ENCODE measurements around the gene DCAF5.
"Not testable (repeated sequence)": the region's sequence is repeated elsewhere in the genome, so short reads cannot be mapped to it uniquely, and the experiment has no call there.

The DCAF5 gene

DNA sequence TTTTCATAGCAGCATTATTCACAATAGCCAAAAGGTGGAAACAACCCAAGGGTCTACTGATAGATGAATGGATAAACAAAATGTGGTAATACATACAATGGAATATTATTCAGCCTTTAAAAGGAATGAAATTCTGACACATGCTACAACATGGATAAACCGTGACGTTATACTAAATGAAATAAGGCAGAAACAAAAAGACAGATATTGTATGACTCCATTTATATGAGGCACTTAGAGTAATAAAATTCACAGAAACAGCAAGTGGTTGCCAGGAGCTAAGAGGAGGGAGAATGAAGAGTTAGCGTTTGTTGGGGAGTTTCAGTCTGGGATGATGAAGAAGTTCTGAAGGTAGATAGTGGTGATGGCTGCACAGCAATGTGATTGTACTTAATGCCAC is 76.6 kb downstream of the DCAF5 start:
- no peak overlapping the region for H3K27ac Mint-ChIP-seq
- no peak overlapping the region for H3K4me3 Mint-ChIP-seq

GRCh38 chr14:69073915-69074314 is 79.0 kb downstream of the DCAF5 start:
- no peak for ATAC-seq
- Mint-ChIP-seq H3K36me3 (peaks cover 56% of the 10 kb centered on the region), H3K9me3 (no peaks in the 10 kb centered on the region), H3K4me3 (no peak overlapping the region), H3K27me3 (no peaks in the 10 kb centered on the region), H3K4me1 (no peaks in the 10 kb centered on the region), H3K27ac (no peak overlapping the region)

More for the DNA sequence above, 76.6 kb downstream of the DCAF5 start:
- peaks cover 67% of the 10 kb centered on the region for H3K36me3 Mint-ChIP-seq
- no peak for ATAC-seq
- H3K27me3 Mint-ChIP-seq: no peaks in the 10 kb centered on the region
- H3K9me3 Mint-ChIP-seq: no peaks in the 10 kb centered on the region
- no peaks in the 10 kb centered on the region for H3K4me1 Mint-ChIP-seq

DNA sequence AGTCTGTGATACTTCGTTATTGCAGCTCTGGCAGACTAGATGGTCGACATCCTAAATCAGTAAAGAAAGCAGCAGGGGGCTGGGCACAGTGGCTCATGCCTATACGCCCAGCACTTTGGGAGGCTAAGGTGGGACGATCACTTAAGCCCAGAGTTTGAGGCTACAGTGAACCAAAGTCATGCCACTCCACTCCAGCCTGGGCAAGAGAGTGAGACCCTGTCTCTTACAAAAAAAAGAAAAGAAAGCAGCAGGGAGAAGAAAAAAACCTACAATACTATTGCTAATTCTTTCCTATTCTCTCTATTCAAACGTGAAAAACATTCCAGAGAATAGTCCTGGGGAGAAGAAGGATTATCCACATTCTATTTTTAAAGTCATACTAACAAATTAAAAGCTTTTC is 79.5 kb downstream of the DCAF5 start:
- Mint-ChIP-seq H3K36me3 (peaks cover 51% of the 10 kb centered on the region), H3K4me1 (no peaks in the 10 kb centered on the region), H3K27ac (no peak overlapping the region), H3K9me3 (no peaks in the 10 kb centered on the region), H3K27me3 (no peaks in the 10 kb centered on the region), H3K4me3 (no peak overlapping the region)
- no peak for ATAC-seq

- Mint-ChIP-seq H3K9me3 (no peaks in the 10 kb centered on the region), H3K36me3 (peaks cover 54% of the 10 kb centered on the region), H3K4me1 (no peaks in the 10 kb centered on the region), H3K27me3 (no peaks in the 10 kb centered on the region), H3K27ac (no peak overlapping the region), H3K4me3 (no peak overlapping the region)
- ATAC-seq: no peak
These were observed 80.3 kb downstream of the DCAF5 start for GRCh38 chr14:69072584-69072983.

DNA sequence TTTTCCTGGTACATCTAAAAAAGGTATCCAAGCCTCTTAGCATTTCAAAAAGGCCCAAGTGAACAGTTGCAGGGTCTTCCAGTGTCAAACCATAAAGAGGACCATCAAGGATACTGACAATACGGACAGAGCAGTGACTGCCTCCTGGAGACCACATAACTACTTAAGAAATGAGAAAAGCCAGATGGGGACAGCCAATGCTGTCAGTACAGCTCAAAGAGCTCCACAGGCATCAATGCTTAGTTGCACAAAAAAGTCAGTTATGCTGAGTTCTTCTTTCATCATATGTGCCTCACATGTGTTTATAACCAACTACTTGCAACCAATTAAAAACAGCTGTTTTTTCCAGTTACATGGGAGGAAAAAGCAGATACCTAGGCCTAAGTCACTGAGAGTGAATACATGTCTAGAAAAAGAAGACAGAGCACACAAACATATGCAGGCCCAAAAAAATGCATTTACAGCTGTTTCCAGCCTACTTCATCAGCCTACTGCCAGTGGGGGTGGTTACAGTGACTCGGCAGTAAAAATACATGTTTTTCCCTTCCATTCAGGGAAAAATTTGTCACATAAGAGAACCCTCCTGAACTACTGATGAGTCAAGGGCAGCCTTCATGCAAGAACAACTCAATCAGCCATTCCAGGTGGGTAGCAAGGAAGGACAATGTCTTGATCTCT is 84.0 kb downstream of the DCAF5 start:
- Mint-ChIP-seq H3K9me3 (no peaks in the 10 kb centered on the region), H3K36me3 (peaks cover 61% of the 10 kb centered on the region), H3K27ac (no peak overlapping the region), H3K27me3 (no peaks in the 10 kb centered on the region), H3K4me1 (peaks cover 10% of the 10 kb centered on the region), H3K4me3 (no peak overlapping the region)
- no peak for ATAC-seq

DNA sequence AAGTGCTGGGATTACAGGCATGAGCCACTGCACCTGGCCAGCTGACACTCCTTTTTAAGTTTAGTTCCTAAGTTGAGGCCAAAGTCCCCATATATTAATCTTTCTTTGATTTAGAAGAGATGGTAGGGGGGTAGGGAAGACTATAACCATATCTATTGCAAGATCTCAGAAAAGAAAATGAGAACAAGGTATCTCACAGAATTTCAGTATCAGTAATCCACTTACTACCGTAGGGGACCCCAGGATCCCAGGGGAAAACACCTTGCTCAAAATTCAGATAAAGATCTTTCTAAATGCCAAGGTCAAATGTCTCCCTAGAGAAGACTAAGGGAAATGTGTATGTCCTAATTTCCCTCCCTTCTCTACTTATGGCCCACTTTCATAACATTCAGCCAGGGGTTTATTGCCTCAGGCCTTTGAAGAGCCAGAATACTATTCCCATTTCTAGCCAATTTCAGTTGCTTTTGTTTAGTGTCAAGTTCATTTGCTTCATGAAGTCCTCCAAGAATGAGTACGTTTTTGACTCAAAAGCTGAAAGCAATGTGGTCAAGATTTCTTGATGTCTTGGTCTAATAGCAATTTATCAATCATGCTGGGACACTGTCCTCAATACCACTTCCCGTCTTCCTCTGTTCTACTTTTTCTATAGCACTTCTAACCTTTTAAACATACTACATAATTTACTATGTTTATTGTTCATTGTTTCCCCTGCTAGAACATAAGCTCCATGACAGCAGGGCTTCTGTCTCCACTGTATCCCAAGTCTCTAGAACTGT is 86.3 kb downstream of the DCAF5 start:
- Mint-ChIP-seq H3K9me3 (no peaks in the 10 kb centered on the region), H3K27ac (no peak overlapping the region), H3K4me3 (no peak overlapping the region), H3K27me3 (no peaks in the 10 kb centered on the region), H3K36me3 (peaks cover 56% of the 10 kb centered on the region), H3K4me1 (peaks cover 10% of the 10 kb centered on the region)
- peak; percentile 34 for ATAC-seq

DNA sequence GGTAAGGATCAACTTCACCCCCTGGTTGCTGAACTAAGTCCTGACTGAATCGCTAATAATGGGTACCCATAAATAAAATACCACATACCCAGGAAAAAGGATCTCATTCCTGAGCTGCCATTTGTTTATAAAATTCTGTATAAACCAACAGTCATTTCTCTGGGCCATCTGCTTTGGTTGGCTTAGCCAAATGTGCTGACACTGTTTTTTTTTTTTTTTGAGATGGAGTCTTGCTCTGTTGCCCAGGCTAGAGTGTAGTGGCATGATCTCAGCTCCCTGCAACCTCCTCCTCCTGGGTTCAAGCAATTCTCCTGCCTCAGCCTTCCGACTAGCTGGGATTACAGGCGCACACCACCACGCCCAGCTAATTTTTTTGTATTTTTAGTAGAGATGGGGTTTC is 87.0 kb downstream of the DCAF5 start:
- not testable (repeated sequence) for H3K27me3 Mint-ChIP-seq, H3K27ac Mint-ChIP-seq, ATAC-seq, H3K9me3 Mint-ChIP-seq, H3K4me3 Mint-ChIP-seq
- Mint-ChIP-seq H3K4me1 (peaks cover 10% of the 10 kb centered on the region), H3K36me3 (peaks cover 50% of the 10 kb centered on the region)

DNA sequence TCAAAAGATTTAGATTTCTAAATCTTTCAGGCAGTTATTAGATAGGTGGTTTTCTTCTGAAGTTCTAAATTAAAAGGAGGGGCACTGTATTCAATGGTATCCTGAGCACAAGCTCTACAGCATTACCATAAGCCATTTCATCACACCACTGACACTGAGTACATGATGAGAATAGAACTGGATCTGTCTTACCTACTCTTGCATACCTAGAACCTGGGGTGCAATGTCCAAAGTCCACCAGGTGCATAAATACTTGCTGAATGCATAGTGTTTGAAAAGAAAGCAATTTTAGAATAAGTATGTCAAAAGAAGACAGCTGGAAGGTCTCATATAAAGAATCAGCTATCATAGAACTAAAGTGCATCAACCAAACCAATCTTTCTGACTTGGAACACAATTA is 88.3 kb downstream of the DCAF5 start:
- H3K9me3 Mint-ChIP-seq: no peaks in the 10 kb centered on the region
- no peak overlapping the region for H3K27ac Mint-ChIP-seq
- peaks cover 10% of the 10 kb centered on the region for H3K4me1 Mint-ChIP-seq
- H3K4me3 Mint-ChIP-seq: no peak overlapping the region
- ATAC-seq: no peak
- H3K36me3 Mint-ChIP-seq: peaks cover 52% of the 10 kb centered on the region
- no peaks in the 10 kb centered on the region for H3K27me3 Mint-ChIP-seq

DNA sequence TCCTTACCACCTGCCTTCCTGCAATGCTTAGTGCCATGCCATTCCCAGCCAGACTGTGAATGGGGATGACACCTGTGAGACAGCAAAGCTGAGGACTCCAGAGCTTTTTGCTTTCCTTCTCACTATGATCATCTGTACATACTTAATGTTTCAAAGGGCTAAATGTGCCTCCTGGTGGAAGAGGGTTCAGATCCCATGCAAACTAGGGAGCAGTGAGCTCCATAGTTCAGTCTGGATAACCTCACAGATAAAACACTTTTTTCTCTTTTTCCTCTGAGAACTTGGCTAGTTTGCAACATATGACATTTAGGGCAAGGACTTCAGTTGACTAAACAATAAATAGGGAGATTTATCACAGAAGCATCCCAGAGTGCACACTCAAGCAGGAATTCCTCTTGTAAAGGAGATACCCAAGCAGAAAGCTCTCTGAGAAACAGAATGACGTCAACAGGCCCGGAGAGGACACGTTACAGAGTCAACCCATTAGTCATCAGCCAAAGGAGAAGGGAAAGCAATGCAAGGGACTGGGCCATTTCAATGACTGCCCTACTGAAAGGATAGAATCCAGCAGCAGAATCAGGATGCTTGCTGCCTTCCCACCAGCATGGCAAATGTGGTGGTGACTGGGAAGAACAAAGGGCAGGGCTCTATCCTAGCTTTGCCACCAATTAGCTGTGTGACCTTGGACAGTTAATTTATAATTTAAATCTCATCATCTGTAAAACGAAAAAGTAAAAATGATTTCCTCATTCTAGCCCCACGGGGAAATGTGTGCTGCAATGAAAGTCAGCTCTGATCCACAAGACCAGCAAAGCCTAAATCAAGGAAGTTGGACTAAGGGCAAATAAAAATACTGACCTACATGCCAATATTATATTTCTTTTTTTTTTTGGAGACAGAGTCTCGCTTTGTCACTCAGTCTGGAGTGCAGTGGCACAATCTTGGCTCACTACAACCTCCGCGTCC is 93.0 kb downstream of the DCAF5 start:
- H3K27ac Mint-ChIP-seq: no peak overlapping the region
- no peaks in the 10 kb centered on the region for H3K9me3 Mint-ChIP-seq
- H3K4me3 Mint-ChIP-seq: no peak overlapping the region
- no peaks in the 10 kb centered on the region for H3K4me1 Mint-ChIP-seq
- no peaks in the 10 kb centered on the region for H3K27me3 Mint-ChIP-seq
- H3K36me3 Mint-ChIP-seq: peaks cover 75% of the 10 kb centered on the region
- ATAC-seq: no peak

DNA sequence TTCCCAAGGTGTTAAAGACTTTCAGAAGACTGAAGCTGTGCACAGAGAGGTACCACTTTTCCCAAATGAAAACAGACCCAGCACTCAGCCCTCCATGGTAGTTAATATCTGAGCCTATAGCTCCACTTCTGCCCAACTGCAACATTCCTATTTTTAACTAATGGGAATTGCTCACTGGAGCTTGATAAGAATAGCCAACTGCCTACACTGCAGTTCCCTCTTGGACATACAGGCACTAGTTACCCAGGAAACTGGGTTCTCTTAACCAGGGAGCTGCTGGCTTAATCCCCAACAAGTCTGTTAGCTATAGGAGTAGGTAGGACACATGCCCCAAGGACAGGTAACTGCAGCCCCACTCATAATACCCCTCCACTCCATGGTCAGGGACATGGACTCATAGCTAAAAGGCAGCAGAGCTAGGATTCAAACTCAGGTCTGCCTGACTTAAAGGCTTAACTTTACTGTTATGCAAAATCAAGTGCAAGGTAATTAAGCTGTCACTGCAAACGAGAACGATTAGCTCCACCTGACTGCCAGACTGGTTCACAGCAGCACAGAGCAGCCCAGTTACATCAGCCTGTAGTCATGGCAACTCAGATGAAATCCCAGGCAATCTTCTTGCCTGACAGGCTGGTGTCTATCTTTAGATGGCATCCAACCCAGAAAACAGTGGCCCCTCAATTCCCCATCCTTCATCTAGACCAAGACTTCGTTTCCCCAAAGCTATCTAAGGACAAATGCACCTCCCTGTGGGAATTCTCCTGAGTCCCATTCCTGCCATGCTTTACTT is 96.7 kb downstream of the DCAF5 start:
- H3K4me3 Mint-ChIP-seq: no peak overlapping the region
- no peak overlapping the region for H3K27ac Mint-ChIP-seq
- H3K36me3 Mint-ChIP-seq: peaks cover 81% of the 10 kb centered on the region
- no peaks in the 10 kb centered on the region for H3K9me3 Mint-ChIP-seq
- no peaks in the 10 kb centered on the region for H3K27me3 Mint-ChIP-seq
- peaks cover 12% of the 10 kb centered on the region for H3K4me1 Mint-ChIP-seq
- no peak for ATAC-seq

- Mint-ChIP-seq H3K36me3 (peaks cover 80% of the 10 kb centered on the region), H3K4me1 (peaks cover 20% of the 10 kb centered on the region), H3K4me3 (no peak overlapping the region), H3K27me3 (no peaks in the 10 kb centered on the region), H3K9me3 (no peaks in the 10 kb centered on the region), H3K27ac (no peak overlapping the region)
- no peak for ATAC-seq
These were observed 97.8 kb downstream of the DCAF5 start for GRCh38 chr14:69055125-69055524.

DNA sequence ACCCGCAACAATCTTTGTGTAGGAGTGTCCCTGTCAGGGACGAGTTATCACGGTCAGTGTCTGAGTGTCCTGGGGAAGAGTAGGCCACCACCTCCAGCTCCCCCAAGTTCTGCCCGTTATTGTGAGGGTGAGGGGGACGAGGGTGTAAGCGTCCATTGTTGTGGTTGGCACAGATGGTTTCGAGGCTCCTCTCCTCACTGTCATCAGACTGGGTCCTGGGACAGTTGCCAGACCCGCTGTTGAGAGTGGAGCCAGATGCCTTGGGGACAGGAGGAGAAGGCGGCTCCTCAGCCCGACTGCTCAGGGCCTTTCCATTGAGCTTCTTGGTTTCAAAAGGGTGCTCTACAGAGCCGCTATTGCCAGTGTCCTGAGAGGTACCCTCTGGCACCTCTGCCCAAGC is 98.9 kb downstream of the DCAF5 start:
- H3K36me3 Mint-ChIP-seq: peaks cover 69% of the 10 kb centered on the region

GRCh38 chr14:69052181-69052601 is 100.7 kb downstream of the DCAF5 start:
- Mint-ChIP-seq H3K9me3 (no peaks in the 10 kb centered on the region), H3K36me3 (peaks cover 51% of the 10 kb centered on the region), H3K4me3 (no peak overlapping the region), H3K27me3 (no peaks in the 10 kb centered on the region), H3K27ac (no peak overlapping the region), H3K4me1 (peaks cover 20% of the 10 kb centered on the region)
- ATAC-seq: no peak

More for the DNA sequence above, 98.9 kb downstream of the DCAF5 start:
- H3K27ac Mint-ChIP-seq: no peak overlapping the region
- no peaks in the 10 kb centered on the region for H3K27me3 Mint-ChIP-seq
- H3K9me3 Mint-ChIP-seq: no peaks in the 10 kb centered on the region
- no peak overlapping the region for H3K4me3 Mint-ChIP-seq
- H3K4me1 Mint-ChIP-seq: peaks cover 20% of the 10 kb centered on the region
- no peak for ATAC-seq

DNA sequence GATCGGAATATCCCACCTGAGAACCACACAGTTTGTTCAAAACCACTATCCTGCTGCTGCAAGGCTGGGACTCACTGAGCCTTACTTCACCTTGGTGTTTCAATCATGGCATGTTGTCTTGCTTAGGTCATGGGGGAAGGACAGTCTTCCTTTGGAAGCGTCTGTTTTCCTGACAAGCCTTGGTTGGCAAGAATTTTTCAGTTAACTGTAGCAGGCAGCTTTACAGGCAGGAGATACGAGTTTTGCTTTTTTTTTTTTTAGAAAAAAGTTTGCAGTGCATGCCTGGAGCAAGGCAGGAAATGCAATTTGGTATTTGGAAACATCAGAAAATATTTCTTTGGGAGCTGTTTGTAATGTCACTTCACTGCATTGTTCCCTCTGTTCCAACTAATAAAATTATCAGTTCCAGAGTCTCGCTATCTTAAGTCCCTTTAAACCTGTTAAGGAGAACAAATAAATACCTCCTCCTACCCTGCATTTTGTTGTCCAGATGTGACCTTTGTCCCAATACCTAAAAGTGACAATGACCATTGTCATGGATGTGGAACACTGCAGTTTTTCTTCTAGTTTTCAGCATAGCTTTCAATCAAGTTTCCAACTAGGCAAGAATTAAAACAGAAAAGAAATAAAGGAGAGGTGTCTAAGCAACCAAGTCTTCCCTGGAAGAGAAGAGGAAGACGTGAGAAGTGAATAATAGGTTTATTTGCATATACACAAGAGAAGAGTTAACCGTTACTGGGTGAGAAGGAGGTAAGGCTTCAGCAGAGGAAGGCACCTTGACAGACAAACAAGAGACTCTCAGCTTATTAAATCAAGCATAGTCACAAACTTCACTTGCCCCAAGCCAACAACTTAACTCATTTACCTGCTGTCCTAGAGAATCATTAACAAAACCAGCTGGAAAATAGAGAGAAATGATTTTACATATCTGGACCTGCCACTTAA is 102.4 kb downstream of the DCAF5 start:
- no peak overlapping the region for H3K27ac Mint-ChIP-seq
- no peaks in the 10 kb centered on the region for H3K27me3 Mint-ChIP-seq
- H3K4me1 Mint-ChIP-seq: peaks cover 20% of the 10 kb centered on the region
- H3K36me3 Mint-ChIP-seq: peaks cover 34% of the 10 kb centered on the region
- no peaks in the 10 kb centered on the region for H3K9me3 Mint-ChIP-seq
- no peak for ATAC-seq
- H3K4me3 Mint-ChIP-seq: no peak overlapping the region
